Hematopoietic multipotent progenitor cell treated with erythropoietin and hydrocortisone succinate and interleukin-3 and kit ligand, for 4 days (in vitro differentiated cells): Measurements from ENCODE around the gene NFIX.

Source experiments
- DNase-seq: peaks from one replicate; pipeline ENCODE4 v3.0.0-alpha.2; 2015

NFIX gene

DNA sequence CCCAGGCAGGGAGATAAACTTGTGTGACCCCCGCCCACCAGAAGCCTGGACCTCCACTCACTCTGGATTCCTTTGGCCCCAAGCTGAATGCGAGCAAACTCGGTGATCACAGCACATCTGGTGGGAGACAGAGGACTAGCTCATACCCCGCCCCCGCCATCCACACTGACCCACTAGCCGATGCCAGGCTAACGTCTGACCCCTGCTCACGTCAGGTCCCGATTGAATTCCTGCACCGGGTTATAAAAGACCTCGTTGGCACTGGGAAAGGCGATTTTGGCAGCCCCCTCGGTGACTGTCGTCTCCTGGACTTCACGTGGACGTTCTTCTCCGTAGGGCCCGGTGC lies 120.6 kb downstream of the NFIX start:
- no peak for DNase-seq

DNA sequence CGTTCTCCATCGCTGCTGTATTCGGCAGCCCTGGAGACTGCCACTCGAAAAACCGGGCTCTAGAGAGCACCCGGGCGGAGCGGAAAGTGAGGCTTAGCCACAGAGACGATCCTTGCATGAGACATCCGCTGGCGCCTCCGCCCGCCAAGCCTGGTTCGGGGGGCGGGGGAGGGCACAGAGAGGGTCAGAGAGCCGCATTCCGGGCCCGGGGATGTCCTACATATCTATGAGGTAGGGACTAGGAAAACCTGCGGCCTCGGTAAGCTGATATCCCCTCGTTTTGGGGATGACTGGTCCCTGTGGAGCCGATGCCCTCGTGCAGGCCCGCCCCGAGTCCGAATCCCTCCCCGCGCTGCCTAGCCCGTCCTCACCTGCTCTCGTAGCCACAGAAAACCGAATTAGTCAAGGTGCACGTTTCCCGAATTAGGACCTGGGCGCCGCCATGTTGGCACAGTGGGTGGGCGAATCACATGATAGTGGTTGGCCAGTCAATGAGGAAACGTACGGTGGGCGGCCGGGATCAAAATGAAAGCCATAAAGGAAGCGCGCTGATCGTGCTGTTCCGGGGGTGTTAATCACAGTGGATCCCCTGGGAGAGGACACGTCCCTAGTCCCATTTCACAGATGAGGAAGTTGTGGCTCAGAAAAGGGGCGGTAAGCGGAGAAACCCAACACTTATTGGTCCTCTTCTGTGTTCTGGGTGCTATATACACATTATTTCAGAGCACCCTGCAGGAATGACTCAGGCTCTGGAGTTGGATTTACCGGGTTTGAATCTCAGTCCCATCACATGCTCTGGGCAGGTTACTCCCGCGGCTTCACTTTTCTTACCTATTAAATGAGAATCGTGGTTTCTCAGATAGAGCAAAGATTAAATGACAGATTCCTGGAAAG lies 121.3 kb downstream of the NFIX start, which contains the start of gene TRMT1:
TSS of gene TRMT1 (minus strand) at position 459 of the 894 bp plus-strand sequence. CDS start at position 118, 341 bp downstream.
- DNase-seq = peak; percentile 98

DNA sequence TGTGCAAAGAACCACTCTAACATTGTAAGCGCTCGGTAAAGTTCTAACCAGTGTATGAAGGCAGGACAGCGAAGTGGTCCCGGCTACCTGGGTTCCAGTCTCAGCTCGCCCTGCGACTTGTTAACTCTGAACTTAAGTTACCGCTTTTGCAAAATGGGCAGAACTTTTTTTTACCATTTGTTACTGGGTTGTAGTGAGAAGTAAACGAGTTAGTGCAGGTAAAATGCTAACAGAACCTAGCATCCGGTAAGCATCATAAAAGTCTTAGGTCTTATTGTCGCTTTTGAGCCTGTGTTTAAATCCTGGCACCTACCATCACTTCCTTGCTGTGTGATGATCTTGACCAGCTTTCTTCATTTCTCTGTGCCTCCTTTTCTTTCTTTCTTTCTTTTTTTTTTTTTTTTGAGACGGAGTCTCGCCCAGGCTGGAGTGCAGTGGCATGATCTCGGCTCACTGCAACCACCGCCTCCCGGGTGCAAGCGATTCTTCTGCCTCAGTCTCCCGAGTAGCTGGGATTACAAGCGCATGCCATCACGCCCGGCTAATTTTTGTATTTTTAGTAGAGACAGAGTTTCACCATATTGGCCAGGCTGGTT lies 122.0 kb downstream of the NFIX start:
- DNase-seq = peak; percentile 35

DNA sequence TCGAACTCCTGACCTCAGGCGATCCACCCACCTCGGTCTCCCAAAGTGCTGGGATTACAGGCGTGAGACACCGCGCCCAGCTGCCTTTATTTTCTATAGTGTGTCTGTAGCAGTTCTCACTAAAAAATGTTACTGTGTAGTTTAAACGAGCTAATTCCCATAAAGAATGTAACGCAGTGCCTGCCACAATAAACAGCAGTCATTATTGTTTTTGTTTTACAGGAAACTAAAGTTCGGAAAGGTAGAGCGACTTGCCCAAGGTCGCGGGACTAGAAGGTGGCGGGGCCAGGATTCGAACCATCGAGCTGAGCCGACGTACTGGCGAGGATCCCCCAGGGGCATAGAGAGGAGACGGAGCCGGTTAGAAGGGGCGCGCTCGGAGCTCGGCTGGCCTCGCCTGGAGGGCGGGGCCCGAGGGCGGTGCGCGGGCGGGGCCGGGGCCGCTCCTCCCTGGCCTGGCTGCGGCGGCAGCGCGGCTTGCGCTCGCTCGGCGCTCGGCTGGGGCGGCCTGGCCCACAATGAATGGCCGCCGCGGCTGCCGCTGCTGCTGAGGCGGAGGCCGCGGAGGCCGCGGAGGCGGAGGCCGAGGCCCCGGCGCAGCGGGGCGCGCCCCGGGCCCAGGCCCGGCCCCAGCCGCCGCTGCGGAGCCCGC lies 122.6 kb downstream of the NFIX start, which contains the start of gene NACC1:
TSS of gene NACC1 (plus strand) at position 493 of the 652 bp plus-strand sequence. CDS start 16,944 bp downstream, outside the sequence.
- peak; percentile 96 for DNase-seq

DNA sequence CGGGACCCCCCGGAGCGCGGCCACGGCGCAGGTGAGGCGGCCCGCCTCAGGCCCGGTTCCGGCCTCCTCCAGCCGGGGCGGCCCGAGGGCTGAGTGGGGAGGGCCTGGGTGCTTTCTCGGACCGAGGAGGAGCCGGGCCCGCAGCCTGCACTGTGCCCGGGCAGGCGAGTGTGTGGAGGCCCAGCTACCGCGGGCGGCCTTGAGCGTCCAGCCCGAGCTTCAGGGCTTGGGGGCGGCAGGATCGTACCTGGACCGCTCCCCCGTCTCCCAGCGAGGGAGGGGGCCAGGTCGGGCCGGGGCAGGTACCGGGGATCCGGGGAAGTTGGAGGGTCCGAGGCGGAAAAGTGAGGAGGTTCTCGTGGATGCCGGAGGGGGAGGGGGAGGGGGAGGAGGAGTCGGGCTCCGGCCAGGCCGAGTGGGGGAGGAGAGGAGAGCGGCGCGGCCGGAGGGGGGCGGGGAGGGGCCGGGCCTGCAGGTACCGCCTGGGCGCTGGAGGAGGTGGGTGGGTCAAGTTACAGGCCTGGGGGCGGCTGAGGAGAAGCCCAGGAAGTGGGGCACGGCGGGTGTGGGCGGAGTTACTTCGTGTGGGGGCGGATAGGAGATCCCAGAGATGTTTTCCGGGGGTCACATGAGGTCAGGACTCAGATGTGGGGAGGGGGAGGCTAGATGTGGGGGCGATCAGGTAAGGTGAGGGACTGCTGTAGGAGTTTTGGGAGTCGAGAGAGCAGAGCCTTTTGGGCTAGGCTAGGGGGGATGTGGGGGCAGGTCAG lies 123.3 kb downstream of the NFIX start:
- DNase-seq = peak; percentile 77

DNA sequence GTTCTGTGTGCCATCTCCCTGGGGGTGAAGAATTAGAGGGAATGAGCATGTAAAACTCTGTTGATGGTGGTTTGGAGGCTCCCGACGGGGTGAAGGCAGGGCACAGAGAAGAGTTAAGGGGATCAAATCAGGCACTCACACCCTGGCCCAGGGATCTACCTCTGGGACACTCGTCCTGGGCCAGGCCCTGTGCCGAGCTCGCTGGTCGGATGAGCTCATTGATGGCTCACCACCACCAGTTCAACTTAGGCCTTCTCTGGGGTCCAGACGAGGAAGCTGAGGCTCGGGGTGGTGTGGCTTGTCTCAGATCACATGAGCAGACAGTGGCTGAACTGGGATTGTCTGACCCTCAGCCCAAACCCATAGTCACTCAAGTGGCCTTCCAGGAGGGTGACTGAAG lies 124.4 kb downstream of the NFIX start:
- DNase-seq = no peak

DNA sequence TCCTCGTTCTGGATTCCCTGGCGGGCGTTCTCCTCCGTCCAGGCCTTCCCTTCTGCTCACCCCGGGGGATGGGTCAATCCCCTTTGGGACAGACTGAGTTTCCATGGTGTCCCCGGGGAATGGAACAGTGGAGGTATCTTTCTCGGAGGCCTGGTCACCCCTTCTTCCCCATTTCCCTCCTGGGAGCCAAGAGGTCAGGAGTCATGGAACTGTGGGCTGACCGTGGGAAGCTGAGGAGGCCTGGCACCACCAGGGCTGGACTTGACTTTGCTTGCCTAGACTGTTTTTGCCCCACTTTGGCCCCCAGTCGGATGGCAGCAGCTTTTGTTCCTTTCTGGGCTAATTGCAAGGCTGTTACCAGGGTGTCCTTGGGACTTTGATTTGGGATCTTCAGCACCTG lies 124.8 kb downstream of the NFIX start:
- DNase-seq = no peak

DNA sequence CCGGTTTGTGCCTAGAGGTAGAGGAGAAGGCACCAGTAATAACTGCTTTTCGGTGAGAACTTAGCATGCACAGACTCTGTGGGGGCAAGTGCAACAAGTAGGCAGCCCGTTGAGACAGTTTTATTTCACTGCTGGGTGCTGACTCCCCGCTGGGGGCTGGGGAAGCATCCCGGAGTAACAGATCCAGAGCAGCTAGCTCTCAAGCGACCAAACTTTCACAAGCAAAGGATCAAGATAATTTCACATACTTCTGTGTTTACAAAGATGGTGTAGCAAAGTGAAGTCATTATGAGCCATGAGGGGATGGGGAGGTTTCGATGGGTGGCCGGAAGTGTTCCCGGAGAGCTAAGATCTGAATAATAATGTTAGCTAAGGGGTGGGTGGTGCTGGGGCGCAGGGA lies 125.5 kb downstream of the NFIX start:
- no peak for DNase-seq

DNA sequence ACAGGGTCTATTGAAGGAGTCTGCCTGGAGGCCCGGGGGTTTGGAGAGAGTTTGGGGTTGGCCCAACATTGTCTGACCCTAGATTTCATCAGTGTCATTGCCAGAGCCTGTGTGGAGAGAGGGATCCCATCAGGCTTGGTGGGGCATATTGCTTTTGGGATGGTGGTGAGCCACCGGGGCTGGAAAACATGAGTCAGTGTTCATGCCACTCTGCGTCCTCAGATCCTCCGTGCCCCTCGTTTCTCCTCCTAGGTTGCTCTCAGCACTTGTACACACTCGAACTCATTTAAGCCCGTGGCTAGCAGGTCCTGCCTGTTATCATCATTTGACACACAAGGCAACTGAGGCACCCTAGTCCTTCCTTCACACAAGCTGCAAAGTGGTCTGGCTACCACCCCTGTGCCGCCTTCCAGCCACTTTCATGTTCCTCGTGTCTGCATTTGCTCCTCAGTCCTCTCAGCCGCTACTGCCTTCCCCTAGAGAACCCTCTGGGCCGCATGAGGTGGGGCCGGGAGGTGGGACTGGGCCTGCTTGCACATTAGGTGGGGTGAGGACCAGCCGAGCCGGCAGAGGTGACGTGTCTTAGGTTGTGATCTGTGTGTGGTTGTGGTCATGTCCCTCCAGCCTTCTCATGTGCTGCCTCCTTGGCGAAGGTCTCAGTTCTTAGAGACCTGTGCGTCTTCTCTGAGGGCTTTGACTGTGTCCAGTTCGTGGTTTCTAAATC lies 126.4 kb downstream of the NFIX start:
- DNase-seq = no peak

DNA sequence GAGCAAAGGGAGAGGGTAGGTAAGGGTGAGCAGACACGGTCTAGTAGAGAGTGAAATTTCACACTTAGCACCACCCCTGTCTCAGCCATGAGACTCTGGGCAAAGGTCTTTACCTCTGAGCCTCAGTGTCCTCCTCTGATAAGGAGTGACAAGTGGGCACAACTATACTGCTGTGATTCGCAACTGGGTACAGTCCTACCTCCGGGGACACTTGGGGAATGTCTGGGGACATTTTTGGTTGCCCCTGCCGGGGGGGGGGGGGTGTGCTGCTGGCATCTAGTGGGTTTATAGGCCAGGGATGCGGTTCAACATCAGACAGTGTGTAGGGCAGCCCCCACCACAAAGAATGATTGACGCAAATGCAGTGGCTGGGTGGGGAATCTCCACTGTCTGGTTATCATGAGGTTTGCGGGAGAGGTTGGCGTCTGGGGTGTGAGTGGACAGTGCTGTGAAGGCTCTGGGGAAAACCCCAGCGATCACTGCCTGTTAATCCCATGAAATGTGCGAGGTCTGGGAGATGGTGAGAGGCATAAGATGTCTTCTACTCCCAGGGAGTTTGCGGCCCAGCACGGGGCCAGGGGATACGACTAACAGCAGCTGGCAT lies 127.1 kb downstream of the NFIX start:
- DNase-seq = no peak

DNA sequence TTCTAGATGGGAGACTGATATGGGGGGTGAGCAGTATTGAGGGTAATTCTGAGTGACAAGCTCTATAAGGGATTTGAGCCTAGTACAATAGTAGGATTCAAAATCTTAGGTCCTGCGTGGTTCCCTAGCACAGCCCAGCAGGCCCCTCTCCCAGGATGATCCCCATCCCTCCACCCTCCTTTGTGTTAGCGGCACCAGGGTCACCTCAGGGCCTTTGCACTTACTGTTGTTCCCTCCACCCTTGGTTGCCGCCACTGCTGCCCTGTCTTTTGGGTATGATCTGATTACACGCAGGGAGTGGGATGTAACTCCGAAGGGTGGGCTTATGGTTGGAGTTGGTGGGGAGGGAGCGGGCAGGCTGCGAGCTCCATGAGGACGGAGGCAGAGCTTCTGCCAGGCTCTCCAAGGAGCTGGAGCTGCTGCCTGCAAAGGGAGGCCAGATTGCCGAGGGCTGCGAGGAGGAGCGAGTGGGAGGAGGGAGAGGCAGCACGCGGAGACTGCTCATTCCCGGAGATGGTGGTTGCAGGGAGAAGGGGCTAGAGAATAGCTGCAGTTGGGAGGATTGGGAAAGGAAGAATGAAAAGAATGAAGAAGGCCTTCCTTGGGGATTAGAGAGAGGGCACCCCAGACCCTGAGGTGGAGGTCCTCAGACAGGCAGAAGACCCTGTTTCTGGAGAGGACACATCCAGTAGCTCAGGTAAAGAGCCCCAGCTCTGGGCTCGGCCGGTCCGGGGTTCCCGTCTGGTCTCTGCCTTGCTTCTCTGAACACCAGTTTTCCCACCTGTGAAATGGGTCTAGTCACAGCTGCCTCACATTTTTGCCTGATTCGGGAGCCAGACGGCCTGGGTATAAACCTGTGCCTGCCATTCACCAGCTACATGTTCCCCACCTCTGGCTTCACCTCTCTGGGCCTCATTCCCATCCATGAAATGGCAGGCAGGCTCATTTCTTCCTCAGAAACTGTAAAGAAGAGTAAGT lies 128.0 kb downstream of the NFIX start:
- DNase-seq = no peak

DNA sequence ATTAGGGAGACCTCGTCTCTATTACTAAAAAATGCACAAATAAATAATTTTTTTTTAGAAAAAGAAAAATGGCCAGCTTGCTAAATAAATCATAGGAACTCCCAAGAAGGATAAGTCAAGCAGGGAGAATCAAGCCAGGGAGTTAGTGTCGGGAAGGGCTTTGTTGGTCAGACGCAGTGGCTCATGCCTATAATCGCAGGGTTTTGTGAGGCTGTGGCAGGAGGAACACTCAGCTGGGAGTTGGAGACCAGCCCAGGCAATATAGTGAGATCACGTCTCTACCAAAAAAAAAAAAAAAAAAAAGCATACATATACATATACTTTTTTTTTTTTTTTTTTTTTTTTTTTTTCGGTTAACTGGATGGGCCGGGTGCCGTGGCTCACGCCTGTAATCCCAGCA lies 131.8 kb downstream of the NFIX start:
- DNase-seq = no peak

DNA sequence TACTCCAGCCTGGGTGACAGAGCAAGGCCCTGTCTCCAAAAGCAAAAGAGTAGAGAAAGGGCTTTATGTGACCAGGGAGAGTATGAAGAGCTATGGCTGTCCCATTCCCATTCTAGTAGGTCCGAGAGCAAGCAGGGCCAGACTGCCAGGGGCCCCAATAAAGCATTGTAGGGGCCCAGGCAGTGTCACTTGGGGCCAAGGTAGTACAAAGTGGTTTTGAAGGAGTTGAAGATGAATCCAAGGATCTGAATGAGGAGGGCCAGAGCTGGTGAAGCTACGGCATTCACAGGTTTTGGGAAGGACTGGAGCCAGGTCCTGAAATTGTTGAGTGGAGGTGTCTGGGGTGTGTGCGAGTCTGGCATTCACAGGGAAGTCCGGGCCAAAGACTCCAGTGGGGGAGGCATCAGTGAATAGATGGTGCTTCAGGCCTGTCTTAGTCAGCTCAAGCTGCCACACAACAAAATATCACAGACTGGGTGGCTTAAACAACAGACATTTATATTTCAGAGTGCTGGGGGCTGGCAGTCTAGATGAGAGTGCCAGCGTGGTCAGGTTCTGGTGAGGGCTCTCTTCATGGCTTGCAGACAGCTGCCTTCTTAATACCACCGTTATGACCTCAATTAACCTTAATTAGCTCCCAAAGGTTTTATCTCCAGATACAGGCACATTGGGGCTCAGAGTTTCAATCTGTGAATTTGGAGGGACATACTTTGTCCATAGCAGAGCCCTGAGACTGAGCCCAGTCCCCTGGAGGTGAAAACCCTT lies 132.7 kb downstream of the NFIX start:
- DNase-seq = peak; percentile 37

DNA sequence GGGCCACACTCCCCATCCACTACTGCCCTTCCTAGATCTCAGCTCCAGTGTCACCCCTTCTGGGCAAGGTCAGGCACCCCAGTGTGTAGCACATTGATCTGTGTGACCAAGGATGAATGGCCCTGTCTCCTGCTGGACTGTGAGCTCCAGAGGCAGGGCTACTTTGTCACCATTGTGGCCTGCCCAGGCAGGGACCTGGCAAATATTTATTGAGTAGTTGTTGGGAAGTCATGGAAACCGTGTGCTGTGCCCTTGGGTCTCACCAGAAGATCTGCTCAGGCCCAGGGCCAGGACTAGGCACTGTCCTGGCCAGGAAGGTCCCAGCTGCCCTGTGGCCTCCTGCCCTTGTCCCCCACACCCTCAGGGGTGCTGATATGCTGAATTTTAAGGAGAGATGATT lies 133.3 kb downstream of the NFIX start:
- no peak for DNase-seq

DNA sequence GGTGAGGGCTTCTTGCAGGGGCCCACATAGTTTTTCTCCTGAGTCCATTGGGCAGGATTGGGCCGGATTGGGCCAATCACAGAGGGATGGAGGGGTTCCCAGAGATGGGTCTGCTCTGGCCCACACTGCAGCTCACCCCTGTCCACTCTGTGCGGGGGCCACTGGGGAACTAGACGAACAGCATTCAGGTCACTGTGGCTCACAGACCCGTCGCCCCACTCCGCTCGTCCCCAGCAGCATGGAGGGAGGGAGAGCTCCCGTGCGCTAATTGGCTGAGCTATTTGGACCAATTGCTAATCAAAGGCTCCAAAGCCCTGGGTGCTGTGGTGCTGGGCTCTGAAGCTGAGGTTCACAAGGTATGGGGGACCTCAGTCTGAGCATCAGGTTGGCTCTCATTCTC lies 134.1 kb downstream of the NFIX start:
- no peak for DNase-seq

DNA sequence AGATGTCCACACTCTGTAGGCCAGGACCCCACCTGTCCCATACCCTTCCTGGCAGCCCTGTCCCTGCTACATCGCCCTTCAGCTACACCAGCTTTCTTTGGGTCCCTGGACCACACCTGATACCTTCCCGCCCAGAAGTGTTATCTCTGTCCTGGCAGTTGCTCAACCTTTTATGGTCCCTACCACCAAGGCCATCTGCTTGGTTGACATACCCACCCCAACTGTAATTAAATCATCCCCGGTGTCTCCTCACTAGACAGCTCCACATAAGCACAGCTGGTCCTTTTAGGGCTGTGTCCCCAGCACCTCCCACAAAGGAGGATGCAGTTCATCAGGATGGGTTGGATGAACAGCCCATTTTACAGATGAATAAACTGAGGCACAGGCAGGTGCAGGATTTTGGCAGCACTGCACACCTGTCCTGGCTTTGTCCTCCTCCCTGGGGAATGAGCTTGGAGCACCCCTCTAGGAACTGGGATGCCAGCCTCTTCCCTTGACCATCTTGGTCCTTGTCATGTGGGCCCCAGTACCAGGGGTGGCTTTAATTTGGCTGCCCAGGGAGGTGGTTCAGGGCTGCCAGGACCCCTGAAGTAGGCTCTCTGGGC lies 135.7 kb downstream of the NFIX start:
- no peak for DNase-seq

DNA sequence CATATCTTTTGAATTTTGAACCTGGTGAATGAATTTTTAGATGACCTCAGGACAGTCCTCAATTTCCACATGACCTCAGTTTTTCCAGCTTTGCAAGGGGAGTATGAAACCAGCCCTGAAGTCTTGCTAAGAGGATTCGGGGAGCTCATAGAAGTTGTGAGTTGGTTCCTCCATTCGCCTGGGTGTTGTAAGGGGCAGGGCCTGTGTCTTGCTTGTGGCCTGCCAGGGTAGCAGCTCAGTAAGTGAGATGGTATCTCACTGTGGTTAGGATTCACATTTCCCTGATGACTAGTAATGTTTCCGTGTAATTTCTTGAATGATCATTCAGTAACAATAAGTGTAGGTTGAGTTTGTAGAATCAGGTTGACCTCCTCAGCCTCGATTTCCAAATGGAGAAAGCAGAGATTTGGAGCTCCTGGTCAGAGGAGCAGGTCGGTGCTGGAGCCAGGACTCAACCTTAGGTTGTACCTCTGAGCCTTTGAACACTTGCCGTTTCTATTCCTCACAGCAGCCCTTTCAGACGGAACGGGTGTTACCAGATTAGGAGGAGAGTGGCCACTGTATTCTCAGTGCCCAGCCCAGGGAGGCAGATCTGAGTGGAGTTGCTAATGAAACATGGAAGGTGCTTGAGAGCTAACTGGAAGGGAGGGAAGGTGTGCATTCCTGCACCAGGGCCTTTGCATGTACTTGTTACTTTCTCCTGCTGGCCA lies 137.4 kb downstream of the NFIX start:
- DNase-seq = peak; percentile 92

DNA sequence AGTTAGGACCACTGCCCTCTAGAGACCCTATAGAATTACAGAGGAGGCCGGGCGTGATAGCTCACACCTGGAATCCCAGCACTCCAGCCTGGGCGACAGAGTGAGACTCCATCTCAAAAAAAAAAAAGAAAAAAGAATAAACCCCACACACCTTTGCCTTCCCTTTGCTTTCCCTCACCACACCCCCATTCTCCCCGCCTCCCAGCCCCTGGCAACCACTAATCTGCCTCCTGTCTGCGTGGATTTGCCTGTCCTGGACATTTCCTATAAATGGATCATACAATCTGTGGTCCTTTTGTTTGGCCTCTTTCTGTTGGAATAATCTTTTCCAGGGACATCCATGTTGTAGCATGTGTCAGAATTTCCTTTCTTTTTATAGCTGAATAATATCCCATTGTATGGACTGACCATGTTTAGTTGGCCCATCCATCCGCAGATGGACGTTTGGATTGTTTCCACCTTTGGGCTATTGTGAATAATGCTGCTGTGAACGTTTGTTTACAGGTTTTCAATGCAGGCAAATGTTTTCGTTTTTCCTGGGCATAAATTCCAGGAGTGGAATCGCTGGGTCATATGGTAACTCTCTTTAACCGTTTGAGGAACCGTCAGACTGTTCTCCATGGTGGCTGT lies 138.1 kb downstream of the NFIX start:
- no peak for DNase-seq
